Measurements from ENCODE around the gene CFAP410. TPM values are rescaled to one million over a fixed set of nuclear protein-coding genes. Genes with fewer than 3 reads are reported as not detected.

Gene CFAP410
- total RNA-seq, 1 donor from 2014 or later = 12.0 TPM

DNA sequence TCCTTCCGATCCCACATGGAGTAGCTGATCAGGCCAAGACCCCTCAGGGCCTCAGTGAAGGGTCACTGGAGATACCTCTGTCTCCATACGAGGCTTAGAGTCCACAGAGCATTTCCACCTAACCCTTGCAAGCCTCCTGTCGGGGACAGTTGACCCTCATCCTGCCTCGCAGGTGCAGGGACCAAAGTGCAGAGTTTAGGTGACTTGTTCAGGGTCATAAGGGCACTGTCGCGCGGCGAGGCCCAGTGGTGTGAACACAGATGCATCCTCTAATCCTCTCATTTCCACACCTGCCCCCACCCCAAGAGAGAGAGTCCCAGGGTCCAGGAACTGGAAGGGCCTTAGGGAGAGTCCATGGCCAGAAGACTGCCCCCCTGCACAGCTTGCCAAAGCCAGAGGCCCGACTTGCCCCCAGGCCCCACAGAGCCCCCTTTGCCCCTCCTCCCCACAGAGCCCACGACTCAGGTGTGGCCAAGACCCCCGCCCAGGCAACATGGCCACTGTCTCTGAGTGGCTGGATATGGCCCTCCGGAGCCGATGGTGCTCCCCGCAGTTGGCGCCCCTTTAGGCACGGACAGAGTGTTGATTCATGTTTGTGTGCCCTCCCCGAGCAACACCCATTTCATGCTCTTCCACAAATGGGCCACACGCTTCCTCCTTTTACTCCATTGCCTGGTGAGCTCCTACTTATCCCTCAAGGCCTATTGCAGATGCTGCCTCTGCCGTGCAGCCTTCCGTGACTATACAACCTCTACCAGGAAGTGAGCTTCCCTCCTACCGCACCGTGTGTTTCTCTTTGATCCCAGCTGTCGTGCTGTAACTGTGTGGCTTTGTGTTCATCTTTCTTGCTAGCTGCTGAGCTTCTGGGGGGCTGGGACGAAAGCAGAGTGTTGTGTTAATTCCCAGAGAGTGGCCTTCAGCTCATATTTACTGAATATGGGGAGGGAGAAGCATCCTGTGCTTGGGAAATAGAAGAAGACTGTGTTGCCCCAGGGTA, 15.9 kb upstream of the CFAP410 start:
- no peaks in the 10 kb centered on the region for H3K36me3 ChIP-seq
- TF ChIP-seq, protein P1, sequence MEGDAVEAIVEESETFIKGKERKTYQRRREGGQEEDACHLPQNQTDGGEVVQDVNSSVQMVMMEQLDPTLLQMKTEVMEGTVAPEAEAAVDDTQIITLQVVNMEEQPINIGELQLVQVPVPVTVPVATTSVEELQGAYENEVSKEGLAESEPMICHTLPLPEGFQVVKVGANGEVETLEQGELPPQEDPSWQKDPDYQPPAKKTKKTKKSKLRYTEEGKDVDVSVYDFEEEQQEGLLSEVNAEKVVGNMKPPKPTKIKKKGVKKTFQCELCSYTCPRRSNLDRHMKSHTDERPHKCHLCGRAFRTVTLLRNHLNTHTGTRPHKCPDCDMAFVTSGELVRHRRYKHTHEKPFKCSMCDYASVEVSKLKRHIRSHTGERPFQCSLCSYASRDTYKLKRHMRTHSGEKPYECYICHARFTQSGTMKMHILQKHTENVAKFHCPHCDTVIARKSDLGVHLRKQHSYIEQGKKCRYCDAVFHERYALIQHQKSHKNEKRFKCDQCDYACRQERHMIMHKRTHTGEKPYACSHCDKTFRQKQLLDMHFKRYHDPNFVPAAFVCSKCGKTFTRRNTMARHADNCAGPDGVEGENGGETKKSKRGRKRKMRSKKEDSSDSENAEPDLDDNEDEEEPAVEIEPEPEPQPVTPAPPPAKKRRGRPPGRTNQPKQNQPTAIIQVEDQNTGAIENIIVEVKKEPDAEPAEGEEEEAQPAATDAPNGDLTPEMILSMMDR (IDR thresholded peaks at IDR 0.05; ENCODE audit: borderline replicate concordance) = no peak
- H3K4me1 ChIP-seq = no peaks in the 10 kb centered on the region
- DNase-seq = no peak
- intact Hi-C loops (cut with micrococcal nuclease) = no loop called here
- peaks cover 65% of the 10 kb centered on the region for H3K27me3 ChIP-seq (ENCODE audit: low read depth)
- H3K4me3 ChIP-seq = peak overlapping the region; percentile 42
- H3K9me3 ChIP-seq (replicated peaks) = no peaks in the 10 kb centered on the region
- H3K27ac ChIP-seq (replicated peaks) = no peak overlapping the region

DNA sequence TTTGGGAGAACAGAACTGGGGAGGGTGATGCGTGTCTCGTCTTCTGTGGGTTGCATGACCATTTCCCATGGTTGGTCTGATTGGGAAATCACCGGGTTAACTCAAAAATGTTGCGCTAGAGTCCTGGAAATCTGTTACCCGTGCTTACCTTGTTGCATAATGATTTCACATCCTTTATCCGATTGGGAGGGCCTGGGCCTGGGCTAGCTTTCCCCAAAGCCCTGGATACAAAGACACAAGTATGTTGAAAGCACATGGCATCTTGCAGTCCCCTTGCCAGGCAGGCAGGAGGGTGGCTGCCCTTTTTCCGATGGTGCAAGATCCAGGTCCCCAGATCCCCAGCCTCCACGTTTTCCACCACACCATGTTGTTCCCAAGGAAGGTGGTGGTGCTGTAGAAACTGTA, 14.8 kb upstream of the CFAP410 start:
- TF ChIP-seq, protein P1 (IDR thresholded peaks at IDR 0.05; ENCODE audit: borderline replicate concordance) = no peak
- peak overlapping the region; percentile 42 for H3K4me3 ChIP-seq
- H3K27me3 ChIP-seq (ENCODE audit: low read depth) = peaks cover 67% of the 10 kb centered on the region
- peaks cover 4% of the 10 kb centered on the region for H3K4me1 ChIP-seq
- H3K36me3 ChIP-seq = no peaks in the 10 kb centered on the region
- no peak for DNase-seq
- peak overlapping the region; percentile 69 for H3K27ac ChIP-seq (replicated peaks)
- H3K9me3 ChIP-seq (replicated peaks) = no peaks in the 10 kb centered on the region
- intact Hi-C loops (cut with micrococcal nuclease) = no loop called here

DNA sequence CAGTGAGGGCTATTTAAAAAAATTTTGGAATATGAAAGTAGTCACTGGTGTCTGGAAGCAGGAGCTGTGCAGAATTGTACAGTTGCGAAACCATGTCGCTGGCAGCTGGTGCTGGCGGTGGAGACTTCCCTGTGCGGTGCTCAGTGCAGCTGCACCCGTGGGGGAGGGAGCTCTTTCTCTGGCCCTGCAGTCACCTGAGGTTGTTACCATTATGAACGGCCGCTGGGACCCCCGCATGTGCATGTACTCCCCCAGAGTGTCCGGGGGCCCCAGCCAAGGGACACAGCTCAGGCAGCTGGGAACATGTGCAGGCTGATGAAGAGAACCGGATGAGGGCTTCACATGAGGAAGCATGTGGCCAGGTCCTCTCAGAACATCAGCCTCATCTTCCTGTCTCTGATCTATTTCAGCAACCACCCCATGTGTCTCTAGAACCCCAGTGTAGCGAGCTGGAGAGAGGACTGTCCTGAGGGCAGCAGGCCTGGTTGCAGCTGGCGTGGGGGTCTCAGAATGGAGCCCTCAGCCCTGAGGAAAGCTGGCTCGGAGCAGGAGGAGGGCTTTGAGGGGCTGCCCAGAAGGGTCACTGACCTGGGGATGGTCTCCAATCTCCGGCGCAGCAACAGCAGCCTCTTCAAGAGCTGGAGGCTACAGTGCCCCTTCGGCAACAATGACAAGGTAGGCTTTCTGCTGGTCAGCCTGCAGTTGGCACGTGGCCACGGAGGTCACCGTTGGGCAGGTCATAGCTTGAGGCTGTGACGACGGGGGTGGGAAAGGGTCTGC, 14.2 kb upstream of the CFAP410 start, which contains the start of gene TRPM2:
TRPM2 (plus strand) TSS at position 431 of the 780 bp plus-strand sequence; CDS start at position 511, 80 bp downstream.
- Histone ChIP-seq H3K27ac (replicated peaks) (peak within 1 kb of the TSS; percentile 69), H3K36me3 (no peaks in the 10 kb centered on the region), H3K9me3 (replicated peaks) (no peaks in the 10 kb centered on the region), H3K4me3 (peak within 1 kb of the TSS; percentile 42), H3K4me1 (peaks cover 4% of the 10 kb centered on the region), H3K27me3 (ENCODE audit: low read depth) (peaks cover 67% of the 10 kb centered on the region)
- intact Hi-C loops (cut with micrococcal nuclease) = no loop called here
- TF ChIP-seq, protein P1 (IDR thresholded peaks at IDR 0.05; ENCODE audit: borderline replicate concordance) = no peak
- peak; percentile 72 for DNase-seq

DNA sequence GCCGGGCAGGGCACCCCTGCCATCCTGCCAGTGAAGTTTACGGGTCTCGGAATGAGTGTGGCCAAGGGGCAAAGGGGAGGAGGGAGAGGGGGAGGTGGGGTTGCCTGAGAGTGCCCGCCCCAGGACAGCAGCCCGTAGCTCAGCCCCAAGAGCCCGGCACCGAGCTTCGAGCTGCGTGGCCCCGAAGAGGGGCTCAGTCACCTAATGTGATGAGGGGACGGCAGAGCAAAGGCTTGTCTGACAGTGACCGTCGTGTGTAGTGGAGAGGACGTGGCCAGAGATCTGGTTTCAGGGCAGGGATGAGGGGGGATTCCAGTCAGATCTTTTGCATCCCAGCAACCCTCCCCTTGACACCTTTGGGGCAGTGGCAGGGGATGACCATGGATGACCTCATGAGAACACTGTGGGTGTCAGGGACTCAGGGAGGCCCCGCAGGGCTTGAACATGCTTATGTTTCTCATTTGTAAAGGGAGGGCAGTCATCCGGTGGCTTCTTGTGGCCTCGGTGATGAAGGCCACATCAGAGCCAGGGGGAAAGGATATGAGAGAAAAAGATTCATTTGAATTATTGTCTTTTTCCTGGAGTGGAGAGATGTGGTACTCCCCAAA, 13.2 kb upstream of the CFAP410 start:
- DNase-seq = no peak
- TF ChIP-seq, protein P1 (IDR thresholded peaks at IDR 0.05; ENCODE audit: borderline replicate concordance) = no peak
- Histone ChIP-seq H3K27me3 (ENCODE audit: low read depth) (peaks cover 76% of the 10 kb centered on the region), H3K4me3 (no peak overlapping the region), H3K27ac (replicated peaks) (peak overlapping the region; percentile 69), H3K9me3 (replicated peaks) (no peaks in the 10 kb centered on the region), H3K4me1 (peaks cover 4% of the 10 kb centered on the region), H3K36me3 (no peaks in the 10 kb centered on the region)
- intact Hi-C loops (cut with micrococcal nuclease) = no loop called here

Data from left ventricle myocardium inferior (tissue), 1 donor.